ENCODE results near the gene E2F2.

DNA sequence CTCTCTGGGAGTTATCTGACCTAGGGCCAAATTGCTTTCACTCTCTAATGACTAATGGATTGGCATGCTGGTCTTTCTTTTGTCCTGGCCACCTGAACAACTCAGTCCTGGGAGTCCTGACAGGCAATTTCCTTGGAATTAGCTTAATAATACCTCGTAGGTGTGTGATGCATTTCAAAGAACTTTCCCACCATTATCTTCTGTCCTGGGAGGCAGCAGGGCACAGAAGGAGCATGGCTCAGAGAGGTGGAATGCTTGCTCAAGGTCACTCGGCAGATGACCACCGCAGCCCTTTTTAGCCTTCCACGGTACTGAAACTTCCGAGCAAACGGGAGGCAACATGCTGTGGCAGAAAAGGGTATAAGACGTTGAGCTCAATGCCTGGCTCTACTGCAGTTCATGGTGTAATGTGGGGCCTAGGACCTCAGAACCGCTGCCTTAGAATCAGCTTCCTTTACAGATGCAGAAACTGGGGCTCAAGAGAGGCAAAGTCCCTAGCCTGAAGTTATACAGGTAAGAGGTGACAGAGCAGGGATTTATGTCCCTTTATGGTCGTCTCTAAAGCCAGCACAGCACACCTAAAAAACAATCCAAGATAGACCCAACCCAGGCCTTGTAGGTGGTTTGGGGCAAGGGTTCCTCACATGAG lies 25.1 kb upstream of the E2F2 start:
- TF ChIP-seq CTCF (IDR thresholded peaks at IDR 0.05), result no peak
- no peak for TF ChIP-seq POLR2A (IDR thresholded peaks at IDR 0.05)
- no peak for TF ChIP-seq POLR2AphosphoS5 (IDR thresholded peaks at IDR 0.05)
